WTC11 (cell line): ENCODE measurements around the gene UNC13C.

ENCODE experiments used
- CREM ChIP-seq: sonication (generic); formaldehyde crosslinking; IDR thresholded peaks from 2 replicates; pipeline ENCODE4 v1.8.1; 2022; ENCODE audit warnings: mild to moderate bottlenecking, missing genetic modification reagents, moderate library complexity
- TF ChIP-seq, protein P1 (sequence below): fragments of 200-600 bp; IDR thresholded peaks from 2 replicates; pipeline ENCODE4 v1.8.0; 2022; ENCODE audit warnings: antibody characterized with exemption

- TF ChIP-seq, protein P1, sequence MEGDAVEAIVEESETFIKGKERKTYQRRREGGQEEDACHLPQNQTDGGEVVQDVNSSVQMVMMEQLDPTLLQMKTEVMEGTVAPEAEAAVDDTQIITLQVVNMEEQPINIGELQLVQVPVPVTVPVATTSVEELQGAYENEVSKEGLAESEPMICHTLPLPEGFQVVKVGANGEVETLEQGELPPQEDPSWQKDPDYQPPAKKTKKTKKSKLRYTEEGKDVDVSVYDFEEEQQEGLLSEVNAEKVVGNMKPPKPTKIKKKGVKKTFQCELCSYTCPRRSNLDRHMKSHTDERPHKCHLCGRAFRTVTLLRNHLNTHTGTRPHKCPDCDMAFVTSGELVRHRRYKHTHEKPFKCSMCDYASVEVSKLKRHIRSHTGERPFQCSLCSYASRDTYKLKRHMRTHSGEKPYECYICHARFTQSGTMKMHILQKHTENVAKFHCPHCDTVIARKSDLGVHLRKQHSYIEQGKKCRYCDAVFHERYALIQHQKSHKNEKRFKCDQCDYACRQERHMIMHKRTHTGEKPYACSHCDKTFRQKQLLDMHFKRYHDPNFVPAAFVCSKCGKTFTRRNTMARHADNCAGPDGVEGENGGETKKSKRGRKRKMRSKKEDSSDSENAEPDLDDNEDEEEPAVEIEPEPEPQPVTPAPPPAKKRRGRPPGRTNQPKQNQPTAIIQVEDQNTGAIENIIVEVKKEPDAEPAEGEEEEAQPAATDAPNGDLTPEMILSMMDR, result no peak
- TF ChIP-seq CREM (CRISPR knock-in tag), result no peak
Measured at GRCh38 chr15:53974813-53975212, 3.4 kb upstream of the UNC13C start.
